NCI-H345 (cell line): ENCODE results near the gene GAB3.
A peak's percentile ranks its signal among the peaks of the same experiment; 100 is the strongest.

Experiments
- DNase-seq: peaks from one replicate; lab custom pipeline; 2025; lab: John Stamatoyannopoulos, UW

The GAB3 gene, protein sequence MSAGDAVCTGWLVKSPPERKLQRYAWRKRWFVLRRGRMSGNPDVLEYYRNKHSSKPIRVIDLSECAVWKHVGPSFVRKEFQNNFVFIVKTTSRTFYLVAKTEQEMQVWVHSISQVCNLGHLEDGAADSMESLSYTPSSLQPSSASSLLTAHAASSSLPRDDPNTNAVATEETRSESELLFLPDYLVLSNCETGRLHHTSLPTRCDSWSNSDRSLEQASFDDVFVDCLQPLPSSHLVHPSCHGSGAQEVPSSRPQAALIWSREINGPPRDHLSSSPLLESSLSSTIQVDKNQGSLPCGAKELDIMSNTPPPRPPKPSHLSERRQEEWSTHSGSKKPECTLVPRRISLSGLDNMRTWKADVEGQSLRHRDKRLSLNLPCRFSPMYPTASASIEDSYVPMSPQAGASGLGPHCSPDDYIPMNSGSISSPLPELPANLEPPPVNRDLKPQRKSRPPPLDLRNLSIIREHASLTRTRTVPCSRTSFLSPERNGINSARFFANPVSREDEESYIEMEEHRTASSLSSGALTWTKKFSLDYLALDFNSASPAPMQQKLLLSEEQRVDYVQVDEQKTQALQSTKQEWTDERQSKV

GRCh38 chrX:154750301-154751202, at the start of gene GAB3:
Gene GAB3, minus strand, starts transcription at chrX:154751077. Its CDS starts 52 bp downstream, at chrX:154751025.
- DNase-seq = peak; percentile 19

GRCh38 chrX:154799556-154800348, 48.9 kb upstream of the GAB3 start:
- DNase-seq = peak; percentile 91

GRCh38 chrX:154797006-154797405, 46.1 kb upstream of the GAB3 start:
- DNase-seq = no peak

DNA sequence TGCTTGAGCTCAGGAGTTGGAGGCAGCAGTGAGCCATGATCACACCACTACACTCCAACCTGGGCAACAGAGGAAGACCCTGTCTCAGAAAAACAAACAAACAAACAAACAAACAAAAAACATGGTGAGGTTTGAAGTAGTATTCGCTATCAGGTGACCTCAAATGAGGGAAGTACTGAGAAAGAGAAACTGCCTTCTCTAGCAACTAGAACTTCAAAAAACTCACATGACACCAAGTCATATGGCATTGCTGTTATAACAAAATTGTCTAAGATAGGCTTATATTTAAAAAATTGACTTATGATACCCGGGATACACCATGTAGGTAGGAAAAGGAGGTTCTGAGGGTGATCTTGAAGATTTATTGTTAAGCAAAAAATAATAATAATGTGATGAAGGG, 44.1 kb upstream of the GAB3 start:
- DNase-seq = no peak

DNA sequence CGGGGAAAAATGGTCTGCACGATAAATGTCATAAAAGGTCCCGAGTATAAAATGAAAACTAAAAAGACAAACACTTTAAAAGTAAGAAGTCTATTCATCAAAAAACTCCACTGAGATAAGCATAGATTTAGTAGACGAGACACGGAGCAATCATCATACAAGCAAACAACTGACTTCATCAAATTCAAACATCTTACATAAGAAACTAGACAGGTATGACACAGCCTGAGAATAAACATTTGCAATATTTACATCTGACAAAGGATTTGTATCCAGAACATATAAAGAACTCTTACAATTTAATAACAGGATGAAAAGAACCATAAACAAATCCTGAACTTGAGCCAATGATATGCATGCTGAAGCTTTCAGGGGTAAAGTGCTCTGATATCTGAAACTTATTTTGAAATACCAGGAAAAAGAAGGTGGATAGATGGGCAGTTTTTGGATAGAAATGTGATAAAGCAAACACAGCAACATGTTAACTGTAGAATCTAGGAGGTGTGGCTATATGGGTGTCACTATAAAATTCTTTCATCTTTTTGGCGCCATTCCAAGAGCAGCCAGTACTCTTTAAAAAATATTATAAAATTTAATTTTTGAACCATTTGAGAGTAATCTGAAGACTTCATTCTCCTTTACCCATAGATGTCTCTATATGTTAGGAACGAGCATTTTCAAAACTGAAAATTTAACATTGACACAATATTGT, 42.4 kb upstream of the GAB3 start:
- peak; percentile 6 for DNase-seq

- no peak for DNase-seq
Measured at GRCh38 chrX:154791939-154792338, 41.1 kb upstream of the GAB3 start.

DNA sequence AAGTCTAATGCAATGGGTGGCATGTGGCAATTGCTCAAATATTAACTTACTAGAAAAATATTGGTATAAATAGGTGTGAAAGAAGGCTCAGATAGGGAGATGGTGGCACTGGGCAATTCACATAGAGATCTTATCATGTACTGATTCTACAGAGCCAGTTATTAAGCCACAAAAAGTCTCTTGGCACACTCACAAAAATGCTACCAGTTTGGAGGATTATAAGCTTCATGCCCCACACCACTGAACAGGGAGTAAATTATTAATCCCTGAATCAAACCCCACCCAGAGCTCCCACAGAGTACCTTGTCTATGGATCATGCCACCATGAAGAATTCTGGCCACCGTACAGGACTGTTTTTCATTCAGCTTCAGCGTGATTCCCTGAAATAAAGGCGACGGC, 40.6 kb upstream of the GAB3 start:
- DNase-seq = no peak

- DNase-seq = no peak
Measured at GRCh38 chrX:154785716-154786115, 34.8 kb upstream of the GAB3 start.

DNA sequence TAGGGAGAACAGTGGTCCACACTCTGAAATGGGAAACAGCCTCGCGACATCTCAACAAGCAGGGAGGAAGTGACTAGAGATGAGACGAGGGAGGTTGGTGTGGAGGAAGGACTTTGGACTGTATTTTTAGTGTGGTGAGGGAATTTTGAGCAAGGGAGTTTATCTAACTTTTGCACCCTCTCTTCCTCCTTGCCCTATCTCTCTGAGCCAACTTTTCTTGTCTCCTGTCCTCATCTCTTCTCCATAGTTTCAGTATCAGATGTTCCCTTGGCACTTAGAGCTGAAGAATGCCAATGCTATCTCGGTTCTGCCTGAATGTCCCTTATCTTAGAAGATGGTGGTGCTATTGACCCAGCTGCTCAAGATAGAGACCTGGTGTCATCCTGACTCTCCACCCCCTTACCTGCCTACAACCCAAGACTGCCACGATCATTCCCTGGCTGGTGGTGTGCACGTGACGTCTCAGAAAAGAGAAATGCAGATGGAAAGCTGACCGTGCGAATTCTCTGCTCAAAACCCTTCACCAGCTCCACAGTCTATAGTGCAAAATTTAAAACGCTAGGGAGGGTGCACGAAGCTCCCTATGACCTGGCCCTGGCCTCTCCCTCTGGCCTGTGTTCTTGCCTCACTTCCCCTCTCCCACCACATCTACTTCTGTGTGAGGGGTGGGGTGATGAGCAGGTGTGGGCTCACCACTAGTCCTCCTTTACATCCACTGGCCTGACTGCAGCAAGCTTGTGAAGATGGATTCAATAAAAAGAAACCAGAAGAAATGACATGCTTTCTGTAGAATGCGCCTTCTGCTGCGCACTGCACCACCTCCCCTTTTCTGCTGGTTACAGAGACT, 33.5 kb upstream of the GAB3 start:
- no peak for DNase-seq

DNA sequence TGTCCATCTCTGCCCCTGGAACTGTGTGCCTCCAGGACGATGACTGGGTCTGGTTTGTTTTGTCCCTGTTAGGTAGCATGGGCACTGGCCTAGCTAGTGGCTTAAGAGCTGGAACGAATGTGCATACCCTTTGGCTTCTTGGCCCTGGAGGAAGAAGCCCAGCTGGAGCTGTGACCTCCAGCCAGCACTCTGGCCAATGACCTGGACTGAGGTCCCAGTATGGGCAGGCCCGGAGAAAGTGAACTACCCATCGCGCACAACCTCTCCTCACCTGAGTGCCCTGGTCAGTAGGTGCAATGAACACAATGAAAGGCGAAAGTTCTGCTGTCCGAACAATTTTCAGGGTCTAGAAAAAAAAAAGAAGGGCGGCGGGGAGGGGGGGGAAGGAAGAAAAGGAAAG, 30.1 kb upstream of the GAB3 start:
- DNase-seq = no peak

DNA sequence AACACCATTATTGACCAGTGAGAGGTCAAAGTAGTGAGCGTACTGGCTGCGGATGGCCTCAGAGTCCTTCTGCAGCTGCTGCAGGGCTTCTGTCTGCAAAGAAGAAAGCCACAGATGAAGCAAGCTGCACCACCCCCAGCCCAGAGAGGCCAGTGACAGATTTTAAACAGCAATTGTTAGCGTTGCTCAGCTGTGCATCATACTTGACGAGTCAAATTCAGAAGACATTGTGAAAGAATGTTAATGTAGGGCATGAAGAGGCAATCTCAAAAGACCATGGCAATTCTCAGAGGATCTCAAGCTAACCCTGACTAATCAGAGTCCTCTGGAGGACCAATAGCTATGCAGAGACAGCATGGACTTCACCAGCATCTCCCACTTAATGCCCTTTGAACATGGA, 28.4 kb upstream of the GAB3 start:
- no peak for DNase-seq

GRCh38 chrX:154776753-154777152, 25.9 kb upstream of the GAB3 start:
- no peak for DNase-seq

- no peak for DNase-seq
Measured at GRCh38 chrX:154775419-154776349, 24.8 kb upstream of the GAB3 start.

DNA sequence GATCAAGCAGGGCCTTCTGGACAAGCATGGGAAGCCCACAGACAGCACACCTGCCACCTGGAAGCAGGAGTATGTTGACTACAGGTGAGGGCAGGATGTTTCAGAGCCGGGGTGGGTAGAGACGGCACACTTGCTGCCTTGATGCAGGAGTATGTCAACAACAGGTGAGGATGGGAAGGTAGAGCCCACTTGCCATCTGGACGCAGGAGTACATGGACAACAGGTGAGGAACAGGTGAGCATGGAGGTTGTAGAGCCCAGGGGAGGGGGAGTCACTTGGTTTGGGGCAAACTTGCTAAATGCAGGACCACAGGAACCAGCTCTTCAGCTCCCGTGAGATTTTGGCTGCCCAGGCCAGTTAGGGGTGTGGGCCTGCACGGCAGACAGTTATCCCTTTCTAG, 23.7 kb upstream of the GAB3 start:
- DNase-seq = no peak

- peak; percentile 98 for DNase-seq
Measured at GRCh38 chrX:154762537-154763296, 11.8 kb upstream of the GAB3 start, which contains the start of gene DKC1. Gene DKC1, plus strand, starts transcription at chrX:154762864. Its CDS starts 102 bp downstream, at chrX:154762966.

- DNase-seq = peak; percentile 55
Measured at GRCh38 chrX:154761977-154762536, 11.2 kb upstream of the GAB3 start.

- no peak for DNase-seq
Measured at GRCh38 chrX:154758696-154759095, 7.8 kb upstream of the GAB3 start.
